Thyroid gland (tissue), 4 donors: ENCODE data around the gene CHRD.

ENCODE experiments used
- POLR2A ChIP-seq, 2 donors: fragments of 450-650 bp; IDR thresholded peaks; one replicate each; pipeline ENCODE4 v1.6.1; 2017; ENCODE audit warnings: antibody characterized with exemption in 2 of 2, mild to moderate bottlenecking in 2 of 2, moderate library complexity in 1 of 2
- TF ChIP-seq, protein P1 (sequence below), 6 experiments: fragments of 200-600 bp in 3 of 6; fragments of 450-650 bp in 3 of 6; sonication (generic) in 3 of 6; IDR thresholded peaks; one replicate each; pipeline ENCODE4 v1.5.1; 2016 to 2019; ENCODE audit warnings: antibody characterized with exemption in 6 of 6, mild to moderate bottlenecking in 2 of 6, inconsistent platforms in 1 of 6, moderate library complexity in 1 of 6

GRCh38 chr3:184339001-184339400, 40.9 kb upstream of the CHRD start:
- TF ChIP-seq POLR2A (IDR thresholded peaks at IDR 0.05), result no peak
- TF ChIP-seq, protein P1, sequence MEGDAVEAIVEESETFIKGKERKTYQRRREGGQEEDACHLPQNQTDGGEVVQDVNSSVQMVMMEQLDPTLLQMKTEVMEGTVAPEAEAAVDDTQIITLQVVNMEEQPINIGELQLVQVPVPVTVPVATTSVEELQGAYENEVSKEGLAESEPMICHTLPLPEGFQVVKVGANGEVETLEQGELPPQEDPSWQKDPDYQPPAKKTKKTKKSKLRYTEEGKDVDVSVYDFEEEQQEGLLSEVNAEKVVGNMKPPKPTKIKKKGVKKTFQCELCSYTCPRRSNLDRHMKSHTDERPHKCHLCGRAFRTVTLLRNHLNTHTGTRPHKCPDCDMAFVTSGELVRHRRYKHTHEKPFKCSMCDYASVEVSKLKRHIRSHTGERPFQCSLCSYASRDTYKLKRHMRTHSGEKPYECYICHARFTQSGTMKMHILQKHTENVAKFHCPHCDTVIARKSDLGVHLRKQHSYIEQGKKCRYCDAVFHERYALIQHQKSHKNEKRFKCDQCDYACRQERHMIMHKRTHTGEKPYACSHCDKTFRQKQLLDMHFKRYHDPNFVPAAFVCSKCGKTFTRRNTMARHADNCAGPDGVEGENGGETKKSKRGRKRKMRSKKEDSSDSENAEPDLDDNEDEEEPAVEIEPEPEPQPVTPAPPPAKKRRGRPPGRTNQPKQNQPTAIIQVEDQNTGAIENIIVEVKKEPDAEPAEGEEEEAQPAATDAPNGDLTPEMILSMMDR (IDR thresholded peaks at IDR 0.05), result no peak
